Measurements from ENCODE around the gene OR6Y1.

DNA sequence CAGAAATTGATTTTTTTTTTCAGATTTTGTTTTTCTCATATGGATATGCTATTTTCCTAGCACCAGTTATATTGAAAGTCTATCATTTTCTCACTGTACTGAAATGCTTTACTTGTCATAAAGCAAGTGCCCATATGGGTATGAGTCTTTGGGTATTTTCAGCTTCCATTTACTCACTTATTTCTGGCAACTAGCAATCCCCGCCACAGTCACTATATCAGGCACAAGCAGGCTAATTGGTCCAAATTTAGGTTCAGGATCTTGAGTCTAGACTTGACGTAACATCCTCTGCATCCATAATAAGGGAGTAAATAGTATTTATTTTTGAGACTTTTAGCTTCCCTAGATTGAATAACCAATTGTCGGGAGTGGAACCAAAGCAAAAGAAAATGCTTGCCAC is 23.4 kb upstream of the OR6Y1 start:
- TF ChIP-seq CTCF (IDR thresholded peaks at IDR 0.05) (no peak), EZH2 (IDR thresholded peaks at IDR 0.05; ENCODE audit: borderline replicate concordance, insufficient read depth, low read depth, low read length, poor library complexity, severe bottlenecking) (no peak)
